NCI-H226 (cell line): ENCODE data around the gene EXOC6B.

Source experiments
- DNase-seq: peaks from one replicate; pipeline ENCODE4 v3.0.0-alpha.2; 2015

EXOC6B gene

DNA sequence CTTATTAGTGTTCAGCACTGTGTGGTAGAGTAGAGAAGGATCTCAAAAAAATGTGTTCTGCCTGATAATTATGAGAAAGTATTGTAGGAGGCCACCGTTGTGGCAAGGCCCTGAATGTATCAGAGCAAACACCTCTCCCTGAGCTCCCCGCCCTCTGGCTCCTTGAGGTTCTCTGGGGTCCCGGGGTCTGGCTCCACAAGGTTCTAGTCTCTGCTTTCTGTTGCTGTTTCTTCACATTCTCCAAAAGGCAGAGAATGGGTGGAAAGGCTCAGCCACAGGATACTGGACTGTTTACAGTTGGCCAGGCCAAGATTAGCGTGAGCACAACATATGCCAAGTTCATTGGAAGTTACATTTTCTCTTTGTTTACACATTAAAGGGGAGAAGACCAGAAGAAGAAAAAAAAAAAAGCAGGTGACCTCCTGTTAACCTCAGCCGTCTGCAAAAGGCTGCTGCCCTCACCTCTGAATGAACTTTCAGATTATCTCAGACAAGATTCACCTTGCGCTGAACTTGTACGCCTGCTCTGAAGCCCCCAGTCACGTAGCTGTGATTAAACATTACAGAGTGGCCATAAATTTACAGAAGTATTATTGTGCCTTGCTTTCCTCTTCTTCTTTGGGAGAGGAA, 621.6 kb downstream of the EXOC6B start:
- no peak for DNase-seq

DNA sequence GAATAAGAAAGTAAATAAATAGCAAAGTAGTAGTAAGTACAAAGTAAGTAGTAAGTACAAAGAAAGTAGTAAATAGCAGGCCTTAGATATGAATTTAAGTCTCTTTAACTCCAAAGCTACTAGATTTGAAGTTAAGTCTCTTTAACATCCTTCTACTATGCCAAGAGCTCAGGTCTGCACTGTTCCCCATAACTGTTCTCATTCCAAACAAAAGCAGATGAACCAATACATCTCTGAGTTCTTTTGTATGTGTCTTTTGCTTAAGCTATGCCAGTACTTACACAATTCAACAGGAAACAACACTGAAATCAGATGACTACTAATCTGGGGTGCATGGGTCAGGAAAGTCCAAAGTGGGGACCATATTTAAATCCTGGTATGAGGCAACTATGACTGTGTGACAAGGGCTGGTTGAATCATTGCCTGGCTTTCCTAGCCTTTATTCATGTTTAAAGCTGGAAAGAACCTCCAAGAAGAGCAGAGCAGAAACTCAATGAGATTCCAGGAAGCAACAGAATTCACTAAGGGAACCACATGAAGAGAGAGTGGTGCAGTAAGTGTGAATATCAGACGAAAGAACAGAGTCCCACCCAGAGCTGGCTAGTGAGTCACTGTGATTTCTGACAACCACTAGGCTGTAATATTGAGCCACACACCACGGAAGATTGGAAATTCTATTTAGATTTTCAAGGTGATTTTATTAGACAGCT, 627.1 kb downstream of the EXOC6B start:
- DNase-seq: peak; percentile 23

DNA sequence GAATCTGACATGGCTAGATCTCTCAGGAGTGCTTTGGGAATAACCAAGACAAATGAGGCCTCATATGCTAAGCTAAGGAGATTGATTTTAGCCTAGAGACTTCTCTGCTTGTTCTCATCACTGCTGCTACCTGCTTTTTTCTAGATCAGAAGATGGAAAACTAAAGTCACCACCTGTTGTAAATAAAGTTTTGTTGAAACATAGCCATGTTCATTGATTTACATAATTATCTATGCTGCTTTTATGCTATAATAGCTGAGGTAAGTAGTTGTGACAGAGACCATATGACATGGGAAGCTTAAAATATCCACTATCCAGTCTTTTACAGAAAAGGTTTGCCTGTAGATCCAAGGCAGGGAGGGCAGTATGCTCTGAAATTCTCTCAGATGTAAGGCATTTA, 632.1 kb downstream of the EXOC6B start:
- DNase-seq: no peak

DNA sequence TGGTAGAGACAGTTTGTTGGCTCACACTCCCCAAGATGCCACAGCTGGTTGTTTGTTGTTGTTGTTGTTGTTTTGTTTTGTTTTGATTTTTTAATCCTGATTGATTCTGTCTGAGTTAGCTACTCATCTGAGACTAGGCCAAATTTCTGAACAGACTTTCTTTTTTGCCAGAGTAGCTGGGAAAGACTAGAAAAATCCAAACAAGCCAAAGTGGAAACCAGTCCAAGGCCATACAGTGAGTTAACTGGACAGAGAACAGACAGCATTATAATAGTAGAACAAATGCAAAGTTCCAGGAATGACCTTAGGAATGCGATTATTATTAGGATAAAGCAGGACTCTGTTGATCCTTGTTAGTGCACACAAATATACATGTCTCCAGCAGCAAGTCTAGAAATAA, 634.4 kb downstream of the EXOC6B start:
- DNase-seq: no peak

DNA sequence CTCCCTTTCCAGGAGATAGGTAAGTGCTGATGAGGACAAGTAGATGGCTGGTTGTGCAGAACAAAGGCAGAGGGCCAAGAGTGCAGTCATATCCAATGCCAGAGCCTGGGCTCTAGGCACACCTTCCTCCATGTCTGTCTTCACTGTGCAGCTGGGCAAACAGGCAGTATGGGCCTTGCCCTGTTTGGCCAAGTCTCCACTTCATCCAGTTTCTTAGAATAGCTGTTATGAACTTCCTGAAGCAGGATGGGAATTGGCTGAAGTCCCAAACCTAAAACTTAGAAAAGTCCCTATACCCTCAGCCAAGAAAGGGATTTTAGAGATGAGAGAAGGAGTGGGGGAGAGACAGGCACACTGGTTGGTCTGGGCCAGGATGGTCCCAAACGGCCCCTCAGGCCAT, 640.6 kb downstream of the EXOC6B start:
- no peak for DNase-seq

DNA sequence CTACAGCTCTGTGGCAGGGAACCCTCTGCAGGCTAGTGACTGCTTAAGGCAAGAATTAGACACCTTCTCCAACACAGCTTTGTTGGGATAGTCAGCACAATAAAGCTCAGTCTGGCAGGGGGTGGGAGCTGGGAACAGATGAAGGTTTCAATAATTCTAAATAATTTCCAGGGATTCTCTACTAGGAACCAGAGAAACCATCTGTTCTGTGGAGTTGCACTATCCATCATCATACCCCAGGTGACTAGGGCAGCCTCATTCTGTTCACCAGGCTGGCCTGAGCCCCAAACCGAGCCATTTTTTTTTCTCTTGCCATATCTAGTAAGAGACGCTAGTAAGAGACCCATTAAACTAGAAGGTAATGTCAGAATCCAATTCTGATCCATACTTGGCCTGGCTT, 642.4 kb downstream of the EXOC6B start:
- no peak for DNase-seq

DNA sequence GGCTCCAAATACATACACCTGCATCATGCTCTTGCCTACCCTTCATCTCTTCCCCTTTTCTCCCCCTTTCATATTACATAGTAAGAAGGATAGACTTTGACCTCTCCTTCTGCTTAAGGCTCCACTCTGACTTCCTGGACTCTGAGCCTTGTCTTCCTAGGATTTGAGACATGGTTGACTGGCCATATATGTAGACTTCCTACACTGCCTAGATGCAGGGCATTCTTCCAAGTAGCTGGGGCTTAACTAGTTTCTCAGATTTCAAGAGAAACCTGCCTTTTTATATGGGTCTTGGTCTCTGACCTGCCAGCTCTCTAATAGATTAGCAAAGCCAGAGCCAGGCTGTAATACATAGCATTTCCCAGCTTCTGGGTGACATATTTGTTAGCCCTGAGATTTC, 642.8 kb downstream of the EXOC6B start:
- no peak for DNase-seq

DNA sequence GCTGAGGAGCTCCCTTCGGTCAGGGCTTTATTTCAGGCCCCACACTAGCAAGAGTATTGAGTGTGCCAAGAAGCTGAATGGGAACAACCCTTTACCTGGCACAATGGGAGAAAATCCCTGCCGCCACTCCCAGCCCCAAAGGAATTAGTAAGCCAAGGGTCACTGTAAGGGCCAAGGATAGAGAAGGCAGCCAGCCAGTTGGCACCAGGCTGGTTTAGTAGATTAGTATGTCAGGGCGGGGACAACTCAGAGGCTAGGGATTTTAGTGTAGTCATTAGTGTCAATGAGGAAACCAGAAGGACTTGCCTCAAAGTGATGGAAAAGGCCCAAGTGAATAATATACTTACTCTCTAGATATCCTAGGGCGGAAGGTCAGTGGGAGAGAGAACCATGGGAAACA, 643.3 kb downstream of the EXOC6B start:
- no peak for DNase-seq

DNA sequence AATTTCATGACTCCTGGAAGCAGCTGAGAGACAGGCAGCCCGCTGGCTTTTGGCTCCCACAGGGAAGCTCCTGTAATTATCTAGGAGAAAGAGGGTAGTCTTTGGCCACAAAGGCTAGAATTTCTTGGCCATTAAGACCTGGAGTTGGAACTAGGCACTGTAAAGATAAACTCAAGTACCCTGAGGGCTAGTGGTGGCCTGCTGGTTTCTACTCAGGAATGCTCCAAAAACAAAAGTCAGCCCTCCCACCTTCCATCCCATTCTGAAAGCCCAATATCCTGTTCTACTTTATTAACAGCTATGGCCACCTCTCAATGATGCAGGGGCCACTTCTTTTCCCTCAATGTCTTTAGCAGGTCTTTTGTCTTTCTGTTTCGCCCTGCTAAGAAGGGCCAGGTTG, 644.2 kb downstream of the EXOC6B start:
- no peak for DNase-seq

DNA sequence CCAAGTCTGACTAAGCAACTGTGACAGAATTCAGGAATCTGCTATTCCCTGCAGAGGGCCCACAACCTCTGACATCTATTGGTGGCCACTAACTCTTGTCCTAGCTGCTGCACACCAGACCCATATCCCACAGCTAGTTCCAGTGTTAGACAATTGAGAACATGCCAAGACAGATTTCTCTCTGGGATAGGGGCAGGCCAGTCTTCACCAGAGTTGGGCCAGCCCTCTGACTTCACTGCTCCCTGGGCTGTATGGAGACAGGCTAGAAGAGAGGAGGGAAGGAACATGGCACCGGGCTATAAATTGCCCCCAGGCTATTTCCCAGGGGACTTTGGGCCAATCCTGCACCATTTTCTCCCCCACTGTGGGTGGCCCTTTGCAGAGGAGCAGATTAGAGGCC, 645.5 kb downstream of the EXOC6B start:
- DNase-seq: no peak

DNA sequence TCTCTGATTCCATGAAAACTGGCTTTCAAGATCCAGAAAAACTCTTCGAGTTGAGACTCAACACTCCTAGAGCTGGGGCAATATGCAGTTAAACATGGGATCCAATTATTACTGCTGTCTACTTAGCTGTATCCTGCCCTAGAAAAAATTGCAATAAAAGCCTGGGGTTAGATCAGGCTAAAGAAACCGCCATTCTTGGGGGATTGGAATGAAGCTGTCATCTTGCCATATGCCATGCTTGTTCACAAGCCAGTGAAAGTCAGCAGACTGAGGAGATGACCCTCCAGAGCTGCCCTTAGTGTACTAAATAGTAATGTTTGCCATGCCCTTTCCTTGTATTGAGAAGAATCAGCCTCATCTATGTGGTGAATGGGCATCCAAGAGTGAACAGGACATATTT, 647.3 kb downstream of the EXOC6B start:
- no peak for DNase-seq

DNA sequence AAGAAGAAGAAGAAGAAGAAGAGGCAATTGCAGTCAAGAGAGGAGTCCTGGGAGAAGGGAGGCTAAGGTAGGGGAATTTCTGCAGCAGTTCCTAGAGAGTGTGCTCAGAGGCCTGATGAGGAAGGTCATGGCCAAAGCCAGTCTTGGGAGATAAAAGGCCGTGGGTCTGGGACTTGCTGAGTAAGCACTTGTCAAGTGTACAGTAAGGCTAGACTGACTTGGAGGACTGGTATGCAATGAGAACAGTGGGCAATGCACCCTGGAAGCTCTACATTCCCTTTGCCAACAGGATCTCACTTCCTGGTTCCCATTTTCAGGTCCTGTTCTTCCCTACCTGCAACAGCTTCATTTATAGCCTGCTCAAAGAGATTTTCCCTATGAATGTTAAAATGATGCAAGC, 649.6 kb downstream of the EXOC6B start:
- no peak for DNase-seq

DNA sequence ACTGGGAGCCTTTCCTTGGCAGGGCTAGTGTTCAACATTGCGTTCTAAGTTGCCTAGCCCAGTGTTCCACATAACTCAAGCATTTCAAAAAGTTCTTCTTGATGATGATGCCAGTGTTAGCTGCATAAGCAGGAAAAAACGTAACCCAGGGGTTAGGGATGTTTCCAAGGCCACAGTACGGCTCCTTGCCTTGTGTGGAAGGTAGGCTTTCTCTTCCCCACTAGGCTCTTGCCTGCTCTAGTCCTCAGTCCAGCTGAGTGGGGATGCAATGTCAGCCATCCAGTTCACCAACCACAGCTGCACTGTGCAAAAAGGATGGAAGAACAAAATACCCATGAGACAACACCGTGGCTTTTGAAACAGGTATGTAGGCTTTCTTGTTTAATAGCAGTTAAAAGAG, 650.2 kb downstream of the EXOC6B start:
- DNase-seq: no peak

DNA sequence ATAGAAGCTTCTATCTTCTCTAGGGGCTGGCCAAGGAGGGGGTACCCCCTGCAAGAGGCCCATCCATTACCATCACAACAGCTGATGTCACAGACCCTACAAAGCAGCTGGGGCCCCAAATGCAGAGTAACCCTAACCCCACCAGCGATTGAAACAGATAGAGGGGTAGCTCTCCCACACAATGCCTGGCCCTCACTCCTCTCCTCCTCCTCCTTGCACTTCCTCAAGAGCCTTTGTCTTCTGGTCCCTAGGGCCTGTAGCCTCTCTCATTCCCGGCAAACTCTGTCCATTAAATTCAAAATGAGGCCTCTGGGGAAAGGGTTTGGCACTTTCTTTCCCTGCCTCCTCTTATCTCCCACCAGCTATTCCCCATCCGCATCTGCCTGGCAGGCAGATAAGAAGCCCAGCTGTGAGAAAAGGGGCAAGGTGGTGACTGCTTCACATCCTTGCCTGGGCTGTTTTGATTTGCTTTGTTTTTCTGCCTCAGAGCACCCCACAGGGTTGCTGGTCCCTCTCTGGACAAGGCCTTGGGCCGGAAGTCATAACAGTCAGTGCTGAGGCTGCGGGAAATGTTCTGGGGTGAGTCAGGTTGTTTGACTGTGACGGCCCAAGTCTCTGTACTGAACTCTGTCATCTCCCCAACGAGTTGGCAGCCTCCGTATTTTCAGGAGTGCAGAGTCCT, 652.1 kb downstream of the EXOC6B start:
- no peak for DNase-seq

DNA sequence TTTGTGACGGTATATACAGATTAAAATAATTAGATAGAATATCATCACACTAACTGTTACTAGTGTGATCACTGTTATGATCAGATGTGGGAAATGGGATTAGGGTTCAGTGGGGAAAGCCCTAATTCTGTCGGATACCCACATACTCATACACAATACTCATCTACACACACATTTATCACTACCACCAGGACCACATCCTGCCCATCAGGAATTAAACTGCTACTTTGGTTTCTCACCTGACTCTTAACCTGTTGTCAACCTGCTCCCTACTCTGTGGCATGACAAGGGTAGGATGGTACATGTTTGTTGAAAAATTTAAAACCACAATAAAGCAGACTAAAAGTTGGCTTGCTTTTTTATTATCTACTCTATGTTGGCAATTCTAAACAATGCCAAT, 653.4 kb downstream of the EXOC6B start:
- DNase-seq: no peak

DNA sequence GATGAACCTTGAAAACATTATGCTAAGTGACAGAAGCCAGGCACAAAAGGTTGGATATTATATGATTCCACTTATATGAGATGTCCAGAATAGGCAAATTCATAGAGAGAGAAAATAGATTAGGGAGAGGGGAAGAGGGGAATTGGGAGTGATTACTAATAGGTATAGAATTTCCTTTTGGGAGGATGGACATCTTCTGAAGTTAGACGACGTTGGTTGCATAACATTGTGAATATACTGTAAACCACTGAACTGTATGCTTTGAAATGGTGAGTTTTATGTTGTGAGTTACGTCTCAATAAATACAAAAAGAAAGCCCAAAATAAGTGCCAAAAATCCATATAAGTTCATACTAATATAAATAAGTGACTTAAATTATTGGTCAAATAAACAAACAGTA, 659.6 kb downstream of the EXOC6B start:
- peak; percentile 31 for DNase-seq

DNA sequence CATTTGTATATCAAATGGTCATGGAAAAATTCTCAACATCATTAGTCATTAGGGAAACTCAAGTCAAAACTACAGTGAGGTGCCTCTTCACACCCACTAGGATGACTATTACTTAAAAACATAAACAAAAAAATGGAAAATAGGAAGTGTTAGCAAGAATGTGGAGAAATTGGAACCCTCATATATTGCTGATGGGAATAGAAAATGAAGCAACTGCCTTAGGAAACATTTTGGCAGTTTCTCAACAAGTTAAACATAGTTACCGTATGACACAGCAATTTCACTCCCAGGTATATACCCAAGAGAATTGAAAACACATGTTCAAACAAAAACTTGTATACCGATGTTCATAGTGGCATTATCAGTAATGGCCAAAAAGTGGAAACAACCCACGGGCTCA, 660.0 kb downstream of the EXOC6B start:
- DNase-seq: peak; percentile 61

DNA sequence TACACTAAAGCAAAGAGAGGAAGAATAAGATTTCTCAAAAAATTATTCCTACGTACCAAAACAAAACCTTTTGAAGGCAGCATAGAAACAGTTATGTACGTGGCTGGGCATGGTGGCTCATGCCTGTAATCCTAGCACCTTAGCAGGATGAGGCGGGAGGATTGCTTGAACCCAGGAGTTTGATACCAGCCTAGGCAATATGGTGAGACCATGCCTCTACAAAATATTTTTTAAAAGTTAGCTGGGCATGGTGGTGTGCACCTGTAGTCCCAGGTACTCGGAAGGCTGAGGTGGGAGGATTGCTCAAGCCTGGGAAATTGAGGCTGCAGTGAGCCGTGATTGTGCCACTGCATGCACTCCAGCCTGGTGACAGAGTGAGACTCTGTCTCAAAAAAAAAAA, 663.3 kb downstream of the EXOC6B start:
- no peak for DNase-seq

DNA sequence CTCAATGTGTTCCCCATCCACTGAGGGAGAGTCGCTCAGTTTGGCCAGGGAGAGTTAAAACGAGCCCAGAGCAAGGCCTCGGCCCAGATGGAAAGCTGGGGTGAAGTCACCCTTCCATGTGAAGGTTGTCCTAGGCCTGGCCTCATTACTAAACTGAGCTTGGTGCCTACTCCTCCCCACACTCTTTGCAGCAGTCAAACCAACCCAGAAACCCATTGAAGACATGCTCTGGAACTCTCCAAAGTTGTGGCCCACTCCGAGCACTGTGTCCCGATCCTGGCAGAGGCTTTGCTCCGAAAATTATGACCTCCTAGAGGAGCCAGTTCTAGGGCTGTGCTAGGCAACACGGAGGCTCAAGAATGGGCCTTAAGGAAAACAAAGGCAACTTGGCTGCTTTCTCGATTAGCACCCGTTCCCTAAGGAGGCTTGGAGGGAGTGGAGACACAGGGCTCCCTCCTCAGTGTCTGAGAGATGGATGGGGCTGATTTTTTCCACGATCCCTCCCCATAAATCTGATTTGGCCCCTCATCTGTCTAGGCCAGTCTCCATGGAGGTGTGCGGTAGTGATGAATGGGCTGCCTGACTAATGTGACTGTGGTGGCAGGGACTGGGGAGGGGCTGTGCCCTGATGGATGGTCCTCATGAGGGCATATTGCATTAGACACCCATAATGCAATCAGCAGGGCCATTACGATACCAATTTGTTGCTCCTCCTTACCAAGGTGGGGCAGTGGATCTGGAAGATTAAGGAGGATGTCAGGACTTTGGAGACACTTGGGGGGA, 666.4 kb downstream of the EXOC6B start:
- no peak for DNase-seq

DNA sequence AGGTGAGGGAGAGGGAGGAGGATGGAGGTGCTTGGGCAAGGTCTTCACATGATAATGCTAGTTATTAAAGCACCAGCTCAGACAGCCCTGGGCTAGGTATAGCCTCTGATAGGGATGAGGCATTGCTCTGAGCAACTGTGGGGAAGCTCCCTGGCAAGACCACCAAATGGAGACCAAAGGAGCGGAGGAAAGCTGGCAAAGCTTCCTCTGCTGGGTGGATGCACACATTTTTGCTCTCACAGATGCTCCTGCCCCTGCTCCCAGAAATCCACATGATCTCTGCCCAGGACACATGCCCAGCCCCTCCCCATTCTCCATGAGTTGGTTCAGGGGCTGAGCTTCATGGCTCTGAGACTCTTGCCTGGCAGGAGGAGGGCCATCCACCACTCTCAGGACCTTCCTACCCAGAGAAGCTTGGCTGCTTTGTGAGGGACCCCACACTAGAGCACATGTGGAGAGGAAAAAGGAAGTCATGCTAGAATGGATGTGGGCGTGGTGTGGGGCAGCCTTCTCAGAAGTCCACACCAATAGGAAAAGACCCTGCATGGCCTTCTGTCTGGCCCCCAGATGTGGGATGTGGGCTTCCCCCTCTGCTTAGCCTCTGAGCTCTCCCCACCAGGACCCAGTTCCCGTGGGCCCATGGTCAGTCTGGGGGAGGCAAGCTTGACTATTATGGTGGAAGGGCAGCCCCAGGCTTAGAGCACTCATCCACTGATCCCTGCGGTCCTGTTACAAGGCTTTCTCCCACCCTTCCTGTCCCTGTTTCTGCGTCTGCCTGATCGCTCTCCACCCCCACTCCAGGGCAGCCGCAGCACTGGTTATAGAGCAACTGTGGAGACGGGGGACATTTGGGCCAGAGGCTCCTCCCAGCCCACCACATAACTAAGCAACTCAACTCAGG, 667.7 kb downstream of the EXOC6B start:
- DNase-seq: no peak

DNA sequence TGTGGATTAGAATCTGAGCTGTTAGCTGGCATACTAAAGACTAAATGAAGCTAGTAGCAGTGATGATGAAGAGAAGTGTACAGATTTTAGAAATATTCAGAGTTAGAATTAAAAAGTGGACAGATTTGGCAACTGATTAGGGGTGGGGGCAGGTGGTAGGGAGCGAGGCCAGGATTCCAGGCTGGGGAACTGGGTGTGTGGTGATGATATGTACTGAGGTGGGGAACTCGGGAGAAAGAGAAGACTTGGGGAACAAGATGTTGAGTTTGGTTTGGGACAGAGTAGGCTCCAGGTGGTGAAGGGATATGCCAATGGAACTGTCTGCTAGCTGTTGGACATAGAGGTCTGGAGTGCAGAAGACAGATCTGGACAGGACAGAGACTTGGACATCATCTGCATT, 669.0 kb downstream of the EXOC6B start:
- no peak for DNase-seq

DNA sequence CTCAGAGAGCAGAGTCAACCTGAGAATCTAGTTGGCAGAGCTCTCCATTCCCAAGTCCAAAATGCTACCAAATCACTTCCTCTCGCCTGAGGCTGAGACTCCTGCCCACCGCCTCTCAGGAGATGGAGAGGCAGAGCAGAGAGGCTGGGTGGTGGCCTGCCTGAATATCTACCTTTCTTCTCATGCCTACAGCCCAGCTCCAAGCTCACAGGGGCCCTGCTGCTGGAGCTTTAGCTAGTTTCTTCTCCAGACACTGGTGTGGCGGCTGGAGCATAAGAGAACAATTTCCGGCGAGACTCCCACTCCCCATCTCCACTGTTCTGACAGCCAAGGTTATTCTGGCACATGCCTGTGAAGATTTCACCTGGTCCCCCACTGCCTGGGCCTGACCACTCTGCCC, 670.1 kb downstream of the EXOC6B start:
- DNase-seq: no peak

DNA sequence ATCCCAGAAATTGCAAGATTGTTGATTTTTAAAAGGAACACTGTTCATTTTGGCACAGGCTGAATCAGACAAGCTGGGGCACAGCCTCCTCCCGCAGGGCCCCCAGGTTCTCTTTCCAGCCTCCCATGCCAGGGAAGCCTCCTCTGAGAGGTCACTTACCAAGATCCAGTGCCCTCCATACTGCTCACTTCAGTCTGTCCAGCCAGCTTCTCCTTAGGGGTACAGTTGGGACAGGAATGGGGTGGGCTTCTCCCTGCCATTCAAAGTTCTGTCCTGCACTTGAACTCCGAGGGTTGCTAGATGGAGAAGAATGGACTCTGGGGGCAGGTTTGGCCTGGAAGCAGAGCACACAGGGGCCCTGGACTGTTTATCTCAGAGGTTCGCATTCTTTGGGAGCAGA, 670.7 kb downstream of the EXOC6B start:
- no peak for DNase-seq
